GM20000 (cell line): Measurements from ENCODE around the gene RPL4.

Experiments used
- DNase-seq: peaks from one replicate; pipeline ENCODE4 v3.0.0; 2012; ENCODE audit warnings: low spot score
- TF ChIP-seq, protein P1 (sequence below): IDR thresholded peaks from 2 replicates; pipeline ENCODE4 v1.5.1; 2012; ENCODE audit warnings: mild to moderate bottlenecking, control low read depth; ENCODE audit errors: extremely low read depth, missing control alignments

The RPL4 gene

DNA sequence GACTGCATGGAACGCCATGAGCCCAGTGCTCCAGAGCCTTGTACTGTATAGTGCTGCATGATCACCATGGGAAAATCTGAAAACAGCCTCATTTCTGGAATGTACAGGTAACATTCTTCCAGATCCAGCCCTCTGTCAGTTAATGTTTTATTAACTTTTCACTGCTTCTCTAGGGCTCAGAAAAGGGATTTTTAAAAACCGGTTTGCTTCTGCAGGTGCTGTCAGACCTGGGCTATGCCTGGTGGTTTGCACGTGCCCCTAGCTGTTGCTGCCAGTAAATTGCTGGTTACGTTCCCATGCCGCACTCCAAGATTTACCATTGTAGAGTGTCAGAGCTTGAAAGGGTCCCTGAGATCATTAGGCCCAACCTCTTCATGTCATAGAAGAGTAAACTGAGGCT, 16.1 kb downstream of the RPL4 start:
- DNase-seq = no peak
- TF ChIP-seq, protein P1, sequence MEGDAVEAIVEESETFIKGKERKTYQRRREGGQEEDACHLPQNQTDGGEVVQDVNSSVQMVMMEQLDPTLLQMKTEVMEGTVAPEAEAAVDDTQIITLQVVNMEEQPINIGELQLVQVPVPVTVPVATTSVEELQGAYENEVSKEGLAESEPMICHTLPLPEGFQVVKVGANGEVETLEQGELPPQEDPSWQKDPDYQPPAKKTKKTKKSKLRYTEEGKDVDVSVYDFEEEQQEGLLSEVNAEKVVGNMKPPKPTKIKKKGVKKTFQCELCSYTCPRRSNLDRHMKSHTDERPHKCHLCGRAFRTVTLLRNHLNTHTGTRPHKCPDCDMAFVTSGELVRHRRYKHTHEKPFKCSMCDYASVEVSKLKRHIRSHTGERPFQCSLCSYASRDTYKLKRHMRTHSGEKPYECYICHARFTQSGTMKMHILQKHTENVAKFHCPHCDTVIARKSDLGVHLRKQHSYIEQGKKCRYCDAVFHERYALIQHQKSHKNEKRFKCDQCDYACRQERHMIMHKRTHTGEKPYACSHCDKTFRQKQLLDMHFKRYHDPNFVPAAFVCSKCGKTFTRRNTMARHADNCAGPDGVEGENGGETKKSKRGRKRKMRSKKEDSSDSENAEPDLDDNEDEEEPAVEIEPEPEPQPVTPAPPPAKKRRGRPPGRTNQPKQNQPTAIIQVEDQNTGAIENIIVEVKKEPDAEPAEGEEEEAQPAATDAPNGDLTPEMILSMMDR = no peak

DNA sequence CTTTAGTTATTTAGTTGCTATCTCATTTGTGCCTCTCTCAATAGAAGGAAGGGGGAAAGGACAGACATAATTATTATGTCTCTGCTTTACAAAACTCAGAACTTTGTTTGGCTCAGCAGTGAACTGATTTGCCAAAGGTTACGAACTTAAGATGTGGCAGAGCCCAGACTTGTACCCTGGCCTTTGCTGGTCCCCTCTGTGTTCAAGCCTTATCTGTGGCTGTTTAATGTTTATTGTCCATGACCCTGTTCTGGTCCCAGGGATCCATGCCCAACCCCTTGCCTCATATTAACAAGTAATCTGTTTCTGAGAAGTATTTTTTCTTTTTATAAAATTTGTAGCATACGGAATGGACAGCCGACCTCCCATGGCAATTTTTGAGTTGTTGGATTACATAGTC, 17.8 kb downstream of the RPL4 start:
- no peak for DNase-seq
- TF ChIP-seq, protein P1 = no peak

DNA sequence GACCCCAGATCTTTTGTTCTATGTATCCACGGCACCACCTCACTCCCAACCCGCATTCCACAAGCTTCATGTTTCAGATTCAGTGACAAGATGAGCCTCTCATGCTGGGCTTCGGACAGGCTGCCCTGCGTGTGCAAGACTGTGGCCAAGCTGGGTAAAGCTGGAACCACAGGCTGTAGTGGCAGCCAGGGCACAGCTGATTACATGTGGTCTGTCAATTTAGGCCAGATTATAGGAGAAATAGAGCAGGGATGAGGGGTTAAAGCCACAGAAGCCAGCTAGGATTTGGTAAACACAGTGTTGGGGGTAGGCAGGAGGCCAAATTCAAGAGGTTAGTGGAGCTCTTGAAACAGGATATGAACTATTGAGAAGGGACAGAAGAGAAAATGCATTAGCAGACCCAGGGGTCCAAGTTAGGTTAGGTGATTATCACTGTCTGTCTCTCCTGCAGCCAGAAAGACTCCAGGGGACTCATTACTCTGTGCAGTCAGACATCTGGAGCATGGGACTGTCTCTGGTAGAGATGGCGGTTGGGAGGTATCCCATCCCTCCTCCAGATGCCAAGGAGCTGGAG, 20.0 kb downstream of the RPL4 start:
- TF ChIP-seq, protein P1 = no peak
- no peak for DNase-seq

DNA sequence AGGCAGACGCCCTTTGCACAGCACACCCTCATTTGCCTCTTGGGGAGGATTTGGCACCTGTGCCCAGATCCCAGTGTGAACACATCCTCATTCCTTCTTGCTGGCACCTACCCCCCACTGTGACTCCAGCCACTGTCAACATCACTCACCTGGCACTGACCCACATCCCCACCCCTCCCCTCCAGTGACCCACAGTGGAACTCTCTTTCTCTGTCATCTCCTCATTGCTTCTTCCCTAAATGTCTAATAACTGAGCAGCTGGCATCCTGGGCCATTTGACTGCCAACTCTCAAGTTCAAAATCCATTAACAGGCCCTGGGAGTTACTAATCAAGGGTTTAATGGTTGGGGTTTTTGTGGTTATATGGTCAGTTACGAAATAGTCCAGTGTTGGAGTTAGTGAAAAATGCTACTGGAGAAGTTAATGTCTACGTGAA, 21.5 kb downstream of the RPL4 start:
- TF ChIP-seq, protein P1 = no peak
- no peak for DNase-seq

DNA sequence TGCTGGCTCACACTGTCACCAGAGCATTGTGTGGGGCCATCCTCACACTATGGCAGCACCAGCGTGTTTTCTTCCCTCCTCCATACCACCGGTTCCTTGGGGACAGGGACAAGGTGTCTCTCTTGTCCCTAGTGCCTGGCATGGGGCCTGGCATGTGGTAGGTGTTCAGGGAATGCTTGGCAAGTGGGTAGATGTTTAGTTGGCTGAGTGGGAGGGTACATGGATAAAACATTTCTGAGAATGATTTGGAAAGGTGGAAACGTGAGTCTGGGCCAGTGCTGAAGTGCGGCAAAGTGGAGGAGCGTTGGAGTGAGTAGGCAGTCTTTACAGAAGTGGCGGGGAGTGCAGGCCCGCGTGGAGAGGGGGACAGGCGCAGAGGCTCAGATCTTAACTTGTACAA, 22.1 kb downstream of the RPL4 start:
- no peak for DNase-seq
- TF ChIP-seq, protein P1 = no peak

DNA sequence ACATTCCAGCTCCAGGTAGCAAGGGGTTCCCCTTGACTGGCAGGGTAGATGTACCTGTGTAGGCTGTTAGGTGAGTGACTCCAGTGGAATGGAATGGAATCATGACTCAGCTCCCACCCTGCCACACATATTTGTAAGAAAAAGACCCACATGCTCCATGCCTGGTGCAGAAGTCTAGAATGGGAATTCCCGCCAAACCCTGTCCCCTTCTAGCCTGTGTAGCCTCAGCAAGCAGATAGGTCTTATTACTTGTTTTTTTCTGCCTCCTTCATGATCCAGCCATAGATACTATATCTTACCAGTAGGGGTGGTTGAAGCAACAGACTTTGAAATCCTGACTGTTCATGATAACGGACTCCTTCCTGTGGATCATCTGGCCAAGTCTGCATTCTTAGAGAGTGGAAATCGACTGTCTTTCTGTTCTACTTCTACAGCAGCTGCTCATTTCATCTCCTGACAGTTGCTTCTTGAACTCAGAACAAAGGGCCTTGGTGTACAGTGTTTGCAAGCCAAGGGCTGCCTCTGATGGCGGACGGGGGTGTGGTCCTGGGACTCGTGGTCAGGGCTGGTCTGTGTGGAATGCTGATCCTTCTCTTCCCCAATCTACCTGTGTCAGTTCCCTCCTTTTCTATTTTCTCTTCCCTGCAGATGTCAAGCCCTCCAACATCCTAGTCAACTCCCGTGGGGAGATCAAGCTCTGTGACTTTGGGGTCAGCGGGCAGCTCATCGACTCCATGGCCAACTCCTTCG, 23.4 kb downstream of the RPL4 start:
- DNase-seq = no peak
- TF ChIP-seq, protein P1 = no peak

DNA sequence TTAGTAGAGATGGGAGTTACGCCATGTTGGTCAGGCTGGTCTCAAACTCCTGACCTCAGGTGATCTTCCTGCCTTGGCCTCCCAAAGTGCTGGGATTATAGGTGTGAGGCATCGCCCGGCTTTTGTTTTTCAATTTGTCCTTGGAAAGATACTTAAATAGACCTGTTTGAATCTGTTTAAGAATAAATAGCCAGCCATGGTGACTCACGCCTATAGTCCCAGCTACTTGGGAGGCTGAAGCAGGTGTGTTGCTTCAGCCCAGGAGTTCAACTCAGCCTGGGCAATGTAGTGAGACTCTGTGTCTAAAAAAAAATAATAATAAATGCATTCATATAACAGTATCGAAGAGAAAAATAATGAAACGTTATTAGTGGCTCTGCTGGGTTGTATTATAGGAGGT, 24.4 kb downstream of the RPL4 start:
- TF ChIP-seq, protein P1 = no peak
- no peak for DNase-seq
